Heart left ventricle (tissue), 13 donors: Measurements from ENCODE around the gene ST3GAL4.

Experiments
- CTCF ChIP-seq, 12 donors: fragments of 200-600 bp; sonication (generic) in 4 of 12; IDR thresholded peaks; one replicate each; pipeline versions ENCODE4 v1.5.0 to v1.8.0; 2018 to 2022; ENCODE audit warnings: antibody characterized with exemption in 12 of 12, mild to moderate bottlenecking in 5 of 12
- POLR2A ChIP-seq, 2 donors: fragments of 450-650 bp; IDR thresholded peaks; one replicate each; pipeline ENCODE4 v1.6.1; 2017; ENCODE audit warnings: antibody characterized with exemption in 2 of 2, mild to moderate bottlenecking in 2 of 2, moderate library complexity in 2 of 2
- donor health status: ischemic (EF 13 %, LVEDD 7.1; RV severe dilation, severe dysfunction).
- donor health status: DM: no; HTN: yes; CAD: no.
- donor health status: DM: no; HTN: no; CAD: no.
- donor health status: ischemic (EF 25% LVEDD 6.9; RV normal size, moderate dysfunction).
- donor health status: ischemic (EF 25% LVEDD 5.7; RV mildly dilated, moderate dysfunction).
- donor health status: ischemic (EF 35%, LVEDD 5.7; RV mildly dilated, moderate dysfunction).
- donor health status: nonischemic (EF 11% LVEDD 7.7; RV severe dilation, severe dysfunction).
- donor health status: DM: yes; HTN: yes; CAD: no.
- donor health status: PGD.
- donor health status: ischemic (EF 29% LVEDD 5.4; RV normal size, mild dysfunction).
- donor health status: nonischemic (EF 23%, LVEDD 6.1; RV moderate dilation, normal function).

GRCh38 chr11:126339073-126339862 lies 16.2 kb upstream of the ST3GAL4 start:
- TF ChIP-seq CTCF (IDR thresholded peaks at IDR 0.05), result no peak
- no peak for TF ChIP-seq POLR2A (IDR thresholded peaks at IDR 0.05)
